Hepatocyte (in vitro differentiated cells): ENCODE measurements around the gene CYTH4.

ENCODE experiments used
- CTCF ChIP-seq: fragments of 200-600 bp; sonication (generic); IDR thresholded peaks from 2 replicates; pipeline ENCODE4 v1.5.1; 2016; ENCODE audit warnings: antibody characterized with exemption, mild to moderate bottlenecking; ENCODE audit not compliant: poor library complexity
- EZH2 ChIP-seq: fragments of 200-600 bp; sonication (generic); IDR thresholded peaks from 2 replicates; pipeline ENCODE4 v1.6.1; 2016; ENCODE audit warnings: antibody characterized with exemption, mild to moderate bottlenecking, borderline replicate concordance
- EZH2phosphoT487 ChIP-seq: fragments of 200-600 bp; sonication (generic); IDR thresholded peaks from one replicate; pipeline ENCODE4 v1.6.1; 2018; ENCODE audit warnings: antibody characterized with exemption, mild to moderate bottlenecking, low read depth, moderate library complexity; ENCODE audit not compliant: unreplicated experiment, severe bottlenecking

GRCh38 chr22:37240941-37241320, 41.4 kb upstream of the CYTH4 start:
- TF ChIP-seq CTCF (no peak), EZH2phosphoT487 (no peak), EZH2 (no peak)
